ENCODE data around the gene HRK.

Gene HRK

GRCh38 chr12:116861320-116861719 is 19.9 kb downstream of the HRK start:
- Histone ChIP-seq H3K4me3 (ENCODE audit: low read length) (no peak overlapping the region), H3K9ac (ENCODE audit: low read length) (no peak overlapping the region), H3K4me1 (ENCODE audit: control insufficient read depth, insufficient read depth, low read length) (peaks cover 22% of the 10 kb centered on the region), H3K36me3 (ENCODE audit: control insufficient read depth, insufficient read depth, low read length, severe bottlenecking) (no peaks in the 10 kb centered on the region), H3K27me3 (replicated peaks; ENCODE audit: control insufficient read depth, insufficient read depth, low read length) (peaks cover 25% of the 10 kb centered on the region), H3K9me3 (ENCODE audit: control insufficient read depth, low read length) (no peaks in the 10 kb centered on the region)
- DNase-seq (ENCODE audit: low read depth) = peak; percentile 79

GRCh38 chr12:116860263-116860662 is 21.0 kb downstream of the HRK start:
- peaks cover 34% of the 10 kb centered on the region for H3K27me3 ChIP-seq (replicated peaks; ENCODE audit: control insufficient read depth, insufficient read depth, low read length)
- H3K4me1 ChIP-seq (ENCODE audit: control insufficient read depth, insufficient read depth, low read length) = peaks cover 22% of the 10 kb centered on the region
- DNase-seq (ENCODE audit: low read depth) = no peak
- H3K4me3 ChIP-seq (ENCODE audit: low read length) = peak overlapping the region; percentile 74
- H3K9ac ChIP-seq (ENCODE audit: low read length) = no peak overlapping the region
- no peaks in the 10 kb centered on the region for H3K36me3 ChIP-seq (ENCODE audit: control insufficient read depth, insufficient read depth, low read length, severe bottlenecking)
- H3K9me3 ChIP-seq (ENCODE audit: control insufficient read depth, low read length) = no peaks in the 10 kb centered on the region

- no peak overlapping the region for H3K9ac ChIP-seq (ENCODE audit: low read length)
- no peak for DNase-seq (ENCODE audit: low read depth)
- no peaks in the 10 kb centered on the region for H3K9me3 ChIP-seq (ENCODE audit: control insufficient read depth, low read length)
- H3K4me1 ChIP-seq (ENCODE audit: control insufficient read depth, insufficient read depth, low read length) = peaks cover 17% of the 10 kb centered on the region
- H3K36me3 ChIP-seq (ENCODE audit: control insufficient read depth, insufficient read depth, low read length, severe bottlenecking) = no peaks in the 10 kb centered on the region
- H3K4me3 ChIP-seq (ENCODE audit: low read length) = no peak overlapping the region
- H3K27me3 ChIP-seq (replicated peaks; ENCODE audit: control insufficient read depth, insufficient read depth, low read length) = peaks cover 34% of the 10 kb centered on the region
These were observed 22.2 kb downstream of the HRK start for GRCh38 chr12:116859079-116859478.

GRCh38 chr12:116856729-116857128 is 24.5 kb downstream of the HRK start:
- Histone ChIP-seq H3K9ac (ENCODE audit: low read length) (no peak overlapping the region), H3K9me3 (ENCODE audit: control insufficient read depth, low read length) (no peaks in the 10 kb centered on the region), H3K27me3 (replicated peaks; ENCODE audit: control insufficient read depth, insufficient read depth, low read length) (peaks cover 56% of the 10 kb centered on the region), H3K36me3 (ENCODE audit: control insufficient read depth, insufficient read depth, low read length, severe bottlenecking) (no peaks in the 10 kb centered on the region), H3K4me1 (ENCODE audit: control insufficient read depth, insufficient read depth, low read length) (peaks cover 9% of the 10 kb centered on the region), H3K4me3 (ENCODE audit: low read length) (no peak overlapping the region)
- DNase-seq (ENCODE audit: low read depth) = no peak

GRCh38 chr12:116855744-116856470 is 25.3 kb downstream of the HRK start:
- DNase-seq (ENCODE audit: low read depth) = no peak
- no peak overlapping the region for H3K9ac ChIP-seq (ENCODE audit: low read length)
- peaks cover 59% of the 10 kb centered on the region for H3K27me3 ChIP-seq (replicated peaks; ENCODE audit: control insufficient read depth, insufficient read depth, low read length)
- no peaks in the 10 kb centered on the region for H3K36me3 ChIP-seq (ENCODE audit: control insufficient read depth, insufficient read depth, low read length, severe bottlenecking)
- H3K4me3 ChIP-seq (ENCODE audit: low read length) = no peak overlapping the region
- no peaks in the 10 kb centered on the region for H3K9me3 ChIP-seq (ENCODE audit: control insufficient read depth, low read length)
- peaks cover 9% of the 10 kb centered on the region for H3K4me1 ChIP-seq (ENCODE audit: control insufficient read depth, insufficient read depth, low read length)

GRCh38 chr12:116853507-116853906 is 27.7 kb downstream of the HRK start:
- no peak for DNase-seq (ENCODE audit: low read depth)
- no peak overlapping the region for H3K9ac ChIP-seq (ENCODE audit: low read length)
- no peak overlapping the region for H3K4me3 ChIP-seq (ENCODE audit: low read length)
- H3K9me3 ChIP-seq (ENCODE audit: control insufficient read depth, low read length) = no peaks in the 10 kb centered on the region
- no peaks in the 10 kb centered on the region for H3K4me1 ChIP-seq (ENCODE audit: control insufficient read depth, insufficient read depth, low read length)
- no peaks in the 10 kb centered on the region for H3K36me3 ChIP-seq (ENCODE audit: control insufficient read depth, insufficient read depth, low read length, severe bottlenecking)
- H3K27me3 ChIP-seq (replicated peaks; ENCODE audit: control insufficient read depth, insufficient read depth, low read length) = peaks cover 48% of the 10 kb centered on the region

- H3K4me3 ChIP-seq (ENCODE audit: low read length) = no peak overlapping the region
- H3K4me1 ChIP-seq (ENCODE audit: control insufficient read depth, insufficient read depth, low read length) = no peaks in the 10 kb centered on the region
- DNase-seq (ENCODE audit: low read depth) = no peak
- no peaks in the 10 kb centered on the region for H3K9me3 ChIP-seq (ENCODE audit: control insufficient read depth, low read length)
- no peaks in the 10 kb centered on the region for H3K36me3 ChIP-seq (ENCODE audit: control insufficient read depth, insufficient read depth, low read length, severe bottlenecking)
- H3K27me3 ChIP-seq (replicated peaks; ENCODE audit: control insufficient read depth, insufficient read depth, low read length) = peaks cover 47% of the 10 kb centered on the region
- no peak overlapping the region for H3K9ac ChIP-seq (ENCODE audit: low read length)
These were observed 28.9 kb downstream of the HRK start for GRCh38 chr12:116852303-116852702.

- H3K9me3 ChIP-seq (ENCODE audit: control insufficient read depth, low read length) = no peaks in the 10 kb centered on the region
- H3K4me3 ChIP-seq (ENCODE audit: low read length) = no peak overlapping the region
- no peaks in the 10 kb centered on the region for H3K36me3 ChIP-seq (ENCODE audit: control insufficient read depth, insufficient read depth, low read length, severe bottlenecking)
- peaks cover 28% of the 10 kb centered on the region for H3K27me3 ChIP-seq (replicated peaks; ENCODE audit: control insufficient read depth, insufficient read depth, low read length)
- DNase-seq (ENCODE audit: low read depth) = no peak
- no peak overlapping the region for H3K9ac ChIP-seq (ENCODE audit: low read length)
- no peaks in the 10 kb centered on the region for H3K4me1 ChIP-seq (ENCODE audit: control insufficient read depth, insufficient read depth, low read length)
These were observed 32.0 kb downstream of the HRK start for GRCh38 chr12:116849216-116849615.

- no peak overlapping the region for H3K4me3 ChIP-seq (ENCODE audit: low read length)
- H3K36me3 ChIP-seq (ENCODE audit: control insufficient read depth, insufficient read depth, low read length, severe bottlenecking) = no peaks in the 10 kb centered on the region
- H3K9ac ChIP-seq (ENCODE audit: low read length) = no peak overlapping the region
- peaks cover 4% of the 10 kb centered on the region for H3K27me3 ChIP-seq (replicated peaks; ENCODE audit: control insufficient read depth, insufficient read depth, low read length)
- H3K4me1 ChIP-seq (ENCODE audit: control insufficient read depth, insufficient read depth, low read length) = peaks cover 10% of the 10 kb centered on the region
- H3K9me3 ChIP-seq (ENCODE audit: control insufficient read depth, low read length) = no peaks in the 10 kb centered on the region
- DNase-seq (ENCODE audit: low read depth) = no peak
These were observed 38.2 kb downstream of the HRK start for GRCh38 chr12:116843085-116843484.

GRCh38 chr12:116839287-116839830 is 41.9 kb downstream of the HRK start:
- no peak overlapping the region for H3K9ac ChIP-seq (ENCODE audit: low read length)
- peaks cover 4% of the 10 kb centered on the region for H3K27me3 ChIP-seq (replicated peaks; ENCODE audit: control insufficient read depth, insufficient read depth, low read length)
- no peaks in the 10 kb centered on the region for H3K36me3 ChIP-seq (ENCODE audit: control insufficient read depth, insufficient read depth, low read length, severe bottlenecking)
- peaks cover 18% of the 10 kb centered on the region for H3K4me1 ChIP-seq (ENCODE audit: control insufficient read depth, insufficient read depth, low read length)
- no peak for DNase-seq (ENCODE audit: low read depth)
- no peak overlapping the region for H3K4me3 ChIP-seq (ENCODE audit: low read length)
- no peaks in the 10 kb centered on the region for H3K9me3 ChIP-seq (ENCODE audit: control insufficient read depth, low read length)

GRCh38 chr12:116838365-116838764 is 42.9 kb downstream of the HRK start:
- H3K9ac ChIP-seq (ENCODE audit: low read length) = no peak overlapping the region
- H3K9me3 ChIP-seq (ENCODE audit: control insufficient read depth, low read length) = no peaks in the 10 kb centered on the region
- H3K4me3 ChIP-seq (ENCODE audit: low read length) = no peak overlapping the region
- peaks cover 18% of the 10 kb centered on the region for H3K4me1 ChIP-seq (ENCODE audit: control insufficient read depth, insufficient read depth, low read length)
- no peaks in the 10 kb centered on the region for H3K36me3 ChIP-seq (ENCODE audit: control insufficient read depth, insufficient read depth, low read length, severe bottlenecking)
- DNase-seq (ENCODE audit: low read depth) = no peak
- peaks cover 4% of the 10 kb centered on the region for H3K27me3 ChIP-seq (replicated peaks; ENCODE audit: control insufficient read depth, insufficient read depth, low read length)

- H3K9ac ChIP-seq (ENCODE audit: low read length) = no peak overlapping the region
- no peak for DNase-seq (ENCODE audit: low read depth)
These were observed 44.1 kb downstream of the HRK start for GRCh38 chr12:116837097-116837496.

More at GRCh38 chr12:116837097-116837496, 44.1 kb downstream of the HRK start:
- Histone ChIP-seq H3K4me3 (ENCODE audit: low read length) (no peak overlapping the region), H3K27me3 (replicated peaks; ENCODE audit: control insufficient read depth, insufficient read depth, low read length) (peaks cover 4% of the 10 kb centered on the region), H3K9me3 (ENCODE audit: control insufficient read depth, low read length) (no peaks in the 10 kb centered on the region), H3K36me3 (ENCODE audit: control insufficient read depth, insufficient read depth, low read length, severe bottlenecking) (no peaks in the 10 kb centered on the region), H3K4me1 (ENCODE audit: control insufficient read depth, insufficient read depth, low read length) (peaks cover 18% of the 10 kb centered on the region)
